HG02852 (cell line): ENCODE measurements around the gene DDX24.
A peak's percentile ranks its signal among the peaks of the same experiment; 100 is the strongest.

Source experiments
- ATAC-seq: cut with Tn5 transposase; IDR thresholded peaks from one replicate; pipeline ENCODE4 v1.9.1; 2021; ENCODE audit warnings: mild to moderate bottlenecking, moderate library complexity; ENCODE audit not compliant: unreplicated experiment

Gene DDX24, protein sequence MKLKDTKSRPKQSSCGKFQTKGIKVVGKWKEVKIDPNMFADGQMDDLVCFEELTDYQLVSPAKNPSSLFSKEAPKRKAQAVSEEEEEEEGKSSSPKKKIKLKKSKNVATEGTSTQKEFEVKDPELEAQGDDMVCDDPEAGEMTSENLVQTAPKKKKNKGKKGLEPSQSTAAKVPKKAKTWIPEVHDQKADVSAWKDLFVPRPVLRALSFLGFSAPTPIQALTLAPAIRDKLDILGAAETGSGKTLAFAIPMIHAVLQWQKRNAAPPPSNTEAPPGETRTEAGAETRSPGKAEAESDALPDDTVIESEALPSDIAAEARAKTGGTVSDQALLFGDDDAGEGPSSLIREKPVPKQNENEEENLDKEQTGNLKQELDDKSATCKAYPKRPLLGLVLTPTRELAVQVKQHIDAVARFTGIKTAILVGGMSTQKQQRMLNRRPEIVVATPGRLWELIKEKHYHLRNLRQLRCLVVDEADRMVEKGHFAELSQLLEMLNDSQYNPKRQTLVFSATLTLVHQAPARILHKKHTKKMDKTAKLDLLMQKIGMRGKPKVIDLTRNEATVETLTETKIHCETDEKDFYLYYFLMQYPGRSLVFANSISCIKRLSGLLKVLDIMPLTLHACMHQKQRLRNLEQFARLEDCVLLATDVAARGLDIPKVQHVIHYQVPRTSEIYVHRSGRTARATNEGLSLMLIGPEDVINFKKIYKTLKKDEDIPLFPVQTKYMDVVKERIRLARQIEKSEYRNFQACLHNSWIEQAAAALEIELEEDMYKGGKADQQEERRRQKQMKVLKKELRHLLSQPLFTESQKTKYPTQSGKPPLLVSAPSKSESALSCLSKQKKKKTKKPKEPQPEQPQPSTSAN

DNA sequence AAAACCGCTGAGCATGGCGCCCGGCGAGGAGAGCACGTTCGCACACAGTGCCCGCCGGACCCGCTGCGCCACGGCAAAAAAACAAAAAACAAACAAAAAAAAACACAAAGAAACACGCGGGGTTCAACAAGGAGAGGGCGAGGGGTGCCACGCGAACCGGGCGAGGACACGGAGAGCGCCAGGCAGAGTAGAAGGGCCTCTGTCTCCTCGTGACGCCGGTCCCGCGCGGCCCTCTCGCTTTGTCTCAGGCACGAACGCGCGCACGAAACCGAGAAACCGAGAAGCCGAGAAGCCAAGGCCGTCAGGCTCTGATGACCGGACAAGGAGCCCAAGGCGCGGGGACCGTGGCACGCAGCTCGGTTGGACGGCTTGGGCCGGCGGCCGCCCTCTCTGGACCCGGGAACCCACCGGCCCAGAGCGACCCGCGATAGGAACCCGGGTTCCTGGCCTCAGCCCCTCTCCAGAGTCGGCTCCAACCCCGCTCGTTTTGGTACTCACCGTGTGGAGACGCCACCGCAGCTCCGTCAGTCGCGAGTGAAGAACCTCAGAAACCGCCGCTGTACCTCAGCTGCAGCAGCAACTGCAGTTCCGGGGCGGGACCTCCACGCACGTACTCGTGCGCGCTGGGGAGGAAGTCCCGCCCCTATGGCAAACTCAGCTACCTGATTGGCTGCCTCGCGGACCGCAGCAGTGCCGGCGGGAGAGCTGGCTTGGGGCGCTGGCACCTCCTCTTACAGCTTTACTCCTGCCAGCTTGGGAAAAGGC lies at the start of gene DDX24, which contains the start of gene IFI27L1:
Gene DDX24 (minus strand): TSS at position 582 of the 765 bp plus-strand sequence. CDS start 1,460 bp downstream, outside the sequence.
Gene IFI27L1 (plus strand): TSS at position 690 of the 765 bp plus-strand sequence. CDS start 15,628 bp downstream, outside the sequence.
- peak; percentile 97 for ATAC-seq

DNA sequence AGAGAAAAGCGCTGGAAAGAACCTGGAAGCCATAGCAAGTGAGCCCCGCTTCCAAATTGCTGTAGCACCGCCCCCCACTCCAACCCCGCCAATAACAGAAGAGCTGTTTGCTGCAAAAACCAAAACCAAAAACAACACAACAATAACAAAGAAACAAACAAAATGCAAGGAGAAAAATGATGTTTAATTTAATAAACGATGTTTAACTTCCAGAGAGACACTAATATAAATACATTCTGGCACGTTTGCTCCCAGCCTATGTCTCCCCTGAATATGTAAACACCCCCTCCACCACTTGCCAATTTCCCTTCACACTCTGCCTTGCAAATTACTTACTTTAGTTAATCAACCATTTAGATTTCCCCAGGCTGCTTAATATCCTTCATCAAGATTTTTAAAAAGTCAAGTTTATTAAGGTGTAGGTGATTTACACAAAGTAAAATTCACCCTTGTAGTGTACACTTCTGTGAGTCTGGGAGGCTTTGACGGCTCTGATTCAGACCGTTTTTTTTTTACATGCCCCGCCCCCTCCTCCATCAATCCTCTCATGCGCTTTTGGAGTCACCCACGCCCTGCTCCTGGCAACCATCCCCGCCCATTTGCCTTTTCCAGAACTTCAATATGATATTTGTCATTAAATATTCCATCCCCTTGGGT lies 48.9 kb upstream of the DDX24 start:
- ATAC-seq = no peak

DNA sequence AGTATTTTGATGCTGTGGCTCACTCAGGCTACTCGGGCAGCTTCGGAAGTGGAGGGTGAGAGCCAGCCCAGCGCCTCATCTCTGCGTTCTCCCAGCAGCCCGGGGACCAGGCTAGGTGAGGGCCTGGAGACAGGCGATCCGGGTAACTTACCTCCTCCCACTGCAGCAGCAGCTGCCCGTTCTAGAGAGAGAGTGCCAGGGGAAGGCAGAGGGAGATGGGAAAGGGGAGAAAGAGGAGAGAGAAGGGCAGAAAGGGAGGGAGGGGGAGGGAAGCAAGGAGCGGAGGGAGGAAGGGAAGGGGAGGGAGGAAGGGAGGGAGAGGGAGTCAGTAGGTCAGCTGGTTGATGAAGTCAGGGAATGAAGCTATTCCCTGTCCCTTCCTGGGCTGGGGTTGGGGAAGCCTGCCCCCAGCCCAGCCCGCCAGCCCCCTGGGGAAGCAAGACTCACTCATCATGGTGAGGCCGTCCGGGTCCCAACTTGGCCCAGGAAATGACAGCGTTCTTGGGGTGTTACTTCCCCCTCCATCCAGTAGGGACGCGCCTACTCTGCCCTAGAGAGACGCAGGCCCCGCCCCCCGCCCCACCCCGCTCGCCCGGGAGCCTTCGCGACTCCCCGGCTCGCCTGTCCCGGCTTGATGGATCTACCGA lies 48.2 kb upstream of the DDX24 start, which contains the start of gene IFI27L2:
Gene IFI27L2 (minus strand): TSS at position 494 of the 647 bp plus-strand sequence. CDS start 40 bp downstream, at position 454.
- ATAC-seq = peak; percentile 92

- no peak for ATAC-seq
Measured at GRCh38 chr14:94128216-94128839, 47.3 kb upstream of the DDX24 start.

DNA sequence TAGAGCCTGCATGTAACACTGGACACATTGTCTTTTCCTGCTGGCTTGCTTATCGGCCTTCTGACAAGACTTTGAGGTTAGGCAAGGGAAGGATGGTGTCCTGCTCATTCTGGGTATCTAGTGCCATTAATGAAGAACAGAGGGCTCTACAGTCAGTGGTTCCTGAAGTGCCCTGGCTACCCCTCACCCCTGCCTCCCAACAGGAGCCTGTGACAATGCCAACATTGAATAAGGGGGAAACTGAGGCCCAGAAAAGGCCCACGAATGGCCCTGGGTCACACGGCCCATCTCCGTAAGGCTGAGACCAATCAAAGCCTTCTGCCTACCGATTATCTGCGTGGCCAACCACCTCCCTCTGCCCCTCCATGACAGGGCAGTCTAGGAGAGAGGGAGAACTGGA lies 46.3 kb upstream of the DDX24 start:
- ATAC-seq = no peak

DNA sequence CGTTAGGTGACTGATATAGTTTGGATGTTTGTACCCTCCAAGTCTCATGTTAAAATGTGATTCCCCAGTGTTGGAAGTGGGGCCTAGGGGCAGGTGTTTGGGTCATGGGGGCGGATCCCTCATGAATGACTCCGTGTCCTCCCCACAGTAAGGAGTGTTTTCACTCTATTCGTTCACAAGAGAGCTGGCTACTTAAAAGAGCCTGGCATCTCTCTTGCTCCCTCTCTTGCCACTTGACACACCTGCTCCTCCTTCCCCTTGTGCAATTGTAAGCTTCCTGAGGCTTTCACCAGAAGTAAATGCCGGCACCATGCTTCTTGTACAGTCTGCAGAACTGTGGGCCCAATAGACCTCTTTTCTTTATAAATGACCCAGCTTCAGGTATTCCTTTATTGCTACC lies 45.8 kb upstream of the DDX24 start:
- ATAC-seq = no peak

GRCh38 chr14:94126419-94126677 lies 45.3 kb upstream of the DDX24 start:
- no peak for ATAC-seq

DNA sequence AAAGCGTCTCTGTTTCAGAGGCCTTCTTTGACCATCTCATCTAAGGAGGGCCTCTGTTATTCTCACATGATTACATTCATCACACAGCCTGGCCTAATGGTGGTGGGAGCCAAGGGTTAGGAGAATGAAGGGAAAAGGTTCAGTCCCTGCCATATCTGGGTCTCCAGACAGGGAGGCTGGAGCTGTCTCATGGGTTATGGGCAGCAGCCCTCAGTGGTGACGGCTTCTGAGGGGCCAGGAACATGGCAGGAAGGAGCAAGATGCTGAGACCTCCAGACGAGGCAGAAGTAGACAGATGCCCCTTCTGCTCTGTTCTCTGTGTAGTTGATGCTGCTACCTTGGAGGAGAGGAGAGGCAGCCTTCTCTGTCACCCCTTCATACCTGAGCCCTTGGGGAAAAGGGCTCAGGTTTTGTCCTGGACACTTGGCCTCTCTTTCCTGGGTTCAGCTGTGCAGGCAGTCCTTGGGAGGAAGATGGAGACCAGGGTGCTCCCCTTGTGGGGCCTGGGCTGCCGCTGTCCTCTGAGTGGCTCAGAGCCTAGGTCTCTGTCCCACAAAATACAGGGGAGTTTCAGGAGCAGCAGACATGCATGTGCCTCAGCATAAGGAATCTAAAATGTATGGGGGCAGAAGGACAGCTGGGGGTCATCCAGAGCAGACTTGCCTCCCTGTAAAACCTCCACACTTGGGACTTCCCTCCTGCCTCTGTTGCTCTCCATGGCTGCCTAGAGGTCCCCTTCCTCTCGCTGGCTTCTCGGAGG lies 44.8 kb upstream of the DDX24 start:
- ATAC-seq = no peak

DNA sequence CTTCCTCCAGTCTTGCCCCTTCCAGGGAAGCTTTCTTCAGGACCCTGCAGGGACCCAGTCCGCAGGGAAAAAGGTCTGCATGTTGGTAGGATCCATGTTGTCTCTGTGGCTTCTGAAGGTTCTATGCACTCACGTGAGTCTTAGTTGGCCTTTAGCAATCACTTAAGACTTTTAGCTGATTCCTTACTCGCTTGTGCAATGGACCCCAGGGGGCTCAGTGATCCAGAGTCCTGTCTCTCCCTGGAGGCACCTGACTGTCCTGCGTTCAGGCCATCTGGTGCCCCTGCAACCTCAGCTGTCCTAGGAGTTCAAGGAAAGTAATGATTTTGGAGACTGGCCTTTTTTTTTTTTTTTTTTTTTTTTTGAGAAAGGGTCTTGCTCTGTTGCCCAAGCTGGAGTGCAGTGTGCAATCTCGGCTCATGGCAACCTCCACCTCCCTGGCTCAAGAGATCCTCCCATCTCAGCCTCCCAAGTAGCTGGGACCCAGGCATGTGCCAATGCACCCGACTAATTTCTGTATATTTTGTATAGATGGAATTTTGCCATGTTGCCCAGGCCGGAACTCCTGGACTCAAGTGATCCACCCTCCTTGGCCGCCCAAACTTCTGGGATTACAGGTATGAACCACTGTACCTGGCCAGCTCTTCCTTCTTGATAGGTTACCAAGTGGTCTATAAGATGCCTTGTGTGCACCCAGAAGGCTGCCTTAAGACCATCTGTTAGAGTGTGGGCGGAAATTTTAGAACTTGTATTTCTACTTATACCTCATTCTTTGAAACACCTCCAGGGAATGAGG lies 43.8 kb upstream of the DDX24 start:
- ATAC-seq = no peak

DNA sequence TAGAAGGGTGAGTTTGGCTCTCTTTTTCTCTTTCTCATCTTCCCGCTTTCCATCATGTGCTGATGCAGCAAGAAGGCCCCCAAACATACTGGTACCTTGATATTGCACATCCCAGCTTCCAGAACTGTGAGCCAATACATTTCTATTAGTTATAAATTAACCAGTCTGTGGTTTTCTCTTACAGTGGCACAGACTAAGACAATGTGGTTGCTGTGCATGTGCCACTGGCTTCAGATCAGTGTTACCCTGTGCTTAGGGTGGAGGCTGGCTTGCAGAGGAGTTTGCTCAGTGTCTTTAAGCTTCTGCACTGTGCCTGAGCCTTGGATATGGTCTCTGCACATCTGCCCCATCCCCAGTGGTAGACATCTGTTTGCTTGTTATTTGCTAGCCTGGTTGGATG lies 42.9 kb upstream of the DDX24 start:
- no peak for ATAC-seq

- no peak for ATAC-seq
Measured at GRCh38 chr14:94123296-94123695, 42.3 kb upstream of the DDX24 start.

DNA sequence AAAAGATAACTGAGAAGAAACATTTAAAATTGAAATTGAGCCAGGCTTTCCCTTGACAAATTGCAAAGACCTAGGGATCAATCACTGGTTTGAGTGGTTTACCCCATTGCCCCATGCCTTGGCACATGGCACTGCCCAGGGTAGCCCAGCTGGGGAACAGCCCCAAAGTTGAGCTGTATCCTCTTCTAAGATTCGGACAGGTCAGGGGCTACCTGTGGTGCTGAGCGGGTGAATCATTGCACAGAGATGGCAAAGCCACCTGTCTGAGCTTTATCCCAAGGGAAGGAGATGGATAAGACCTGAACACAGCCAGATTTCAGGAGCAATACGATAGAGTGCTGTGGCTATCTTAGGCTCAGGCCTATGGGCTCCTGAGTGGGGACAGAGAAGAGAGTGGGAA lies 41.4 kb upstream of the DDX24 start:
- no peak for ATAC-seq

DNA sequence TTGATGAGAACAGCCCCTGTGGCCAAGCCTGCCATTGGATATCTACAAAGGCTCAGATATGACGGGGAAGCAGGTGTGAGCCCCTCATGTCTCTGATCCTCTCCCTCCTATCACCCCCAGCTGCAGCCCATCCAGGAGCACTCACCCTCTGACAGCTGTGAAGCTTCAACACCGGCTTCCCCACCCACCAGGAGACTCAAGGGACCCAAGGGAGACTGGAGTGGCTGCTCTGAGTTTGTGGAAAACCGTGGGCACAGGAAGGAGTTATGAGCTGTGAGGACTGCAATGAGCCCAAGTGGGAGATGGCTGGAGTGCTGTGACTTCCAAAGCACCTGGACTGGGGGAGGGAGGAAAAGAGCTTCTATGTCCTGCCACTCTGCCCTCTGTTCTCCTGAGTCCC lies 40.5 kb upstream of the DDX24 start:
- no peak for ATAC-seq

DNA sequence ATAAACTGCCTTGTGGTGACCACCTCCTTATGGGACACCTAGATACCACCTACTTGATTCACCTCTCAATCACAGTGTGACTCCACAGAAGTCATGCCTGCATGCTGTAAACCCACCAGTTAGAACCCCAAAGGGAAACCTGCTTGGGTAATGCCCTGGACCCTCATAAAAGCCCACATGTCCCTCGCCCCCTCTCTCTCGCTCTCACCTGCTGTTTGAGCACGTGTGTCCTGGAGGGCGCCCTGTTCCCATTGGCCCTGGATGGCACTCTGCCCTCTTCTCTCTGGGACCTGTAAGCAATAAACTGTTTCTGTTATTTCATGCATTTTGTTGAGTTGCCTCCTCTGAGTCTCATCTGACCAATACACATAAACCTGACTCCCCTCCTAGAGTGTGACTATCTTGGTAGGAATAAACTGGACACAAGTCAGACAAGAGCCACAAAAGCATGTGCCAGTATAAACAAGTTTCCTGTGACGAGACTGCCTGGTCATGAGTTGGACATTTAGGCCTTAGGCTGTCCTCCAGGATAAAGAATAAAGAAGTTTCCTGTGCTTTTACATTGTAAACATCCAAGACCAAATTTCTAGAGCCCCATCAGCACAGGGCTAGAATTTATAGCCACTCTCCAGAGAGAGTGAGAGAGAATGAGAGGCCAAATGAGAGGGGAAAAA lies 39.8 kb upstream of the DDX24 start:
- ATAC-seq = no peak

- no peak for ATAC-seq
Measured at GRCh38 chr14:94119071-94119470, 38.1 kb upstream of the DDX24 start.

- no peak for ATAC-seq
Measured at GRCh38 chr14:94117856-94118255, 36.9 kb upstream of the DDX24 start.

DNA sequence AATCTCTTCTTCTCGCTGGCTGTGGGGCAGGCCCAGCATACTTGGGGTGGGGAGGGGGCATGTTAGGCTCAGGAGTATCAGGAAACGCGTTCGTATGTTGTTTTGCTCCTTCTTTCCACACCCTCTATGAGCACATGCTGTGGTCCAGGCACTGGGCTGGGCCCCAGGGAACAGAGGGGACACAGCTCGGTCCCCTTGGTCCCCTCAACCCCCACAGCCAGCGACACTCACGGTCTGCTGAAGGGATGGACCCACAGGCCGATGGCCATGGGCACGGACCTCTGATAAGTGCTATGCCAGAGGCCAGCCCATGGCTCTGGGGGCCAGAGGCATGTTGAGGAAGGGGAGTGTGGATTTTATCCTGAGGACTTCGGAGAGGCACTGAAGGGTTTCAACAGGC lies 35.7 kb upstream of the DDX24 start:
- no peak for ATAC-seq

- no peak for ATAC-seq
Measured at GRCh38 chr14:94115631-94116030, 34.6 kb upstream of the DDX24 start.
